GM18867 (cell line): ENCODE measurements around the gene AREL1.

Source experiments
- ATAC-seq: cut with Tn5 transposase; IDR thresholded peaks from one replicate; pipeline ENCODE4 v1.9.1; 2021; ENCODE audit warnings: mild to moderate bottlenecking, moderate library complexity; ENCODE audit not compliant: unreplicated experiment

The AREL1 gene

GRCh38 chr14:74638966-74639365 lies 73.9 kb downstream of the AREL1 start:
- ATAC-seq = no peak

GRCh38 chr14:74638066-74638465 lies 74.8 kb downstream of the AREL1 start:
- ATAC-seq = no peak

- ATAC-seq = no peak
Measured at GRCh38 chr14:74637178-74637550, 75.7 kb downstream of the AREL1 start.

GRCh38 chr14:74636424-74637177 lies 76.3 kb downstream of the AREL1 start:
- no peak for ATAC-seq

GRCh38 chr14:74635847-74636246 lies 77.0 kb downstream of the AREL1 start:
- ATAC-seq = no peak

- no peak for ATAC-seq
Measured at GRCh38 chr14:74634964-74635363, 77.9 kb downstream of the AREL1 start.

- no peak for ATAC-seq
Measured at GRCh38 chr14:74634481-74634880, 78.4 kb downstream of the AREL1 start.

- no peak for ATAC-seq
Measured at GRCh38 chr14:74630881-74631690, 81.8 kb downstream of the AREL1 start.

GRCh38 chr14:74628418-74628817 lies 84.5 kb downstream of the AREL1 start:
- ATAC-seq = no peak

- ATAC-seq = no peak
Measured at GRCh38 chr14:74627076-74627475, 85.8 kb downstream of the AREL1 start.

GRCh38 chr14:74622257-74622656 lies 90.6 kb downstream of the AREL1 start:
- ATAC-seq = no peak

- ATAC-seq = no peak
Measured at GRCh38 chr14:74621556-74621955, 91.3 kb downstream of the AREL1 start.

GRCh38 chr14:74620923-74621322 lies 92.0 kb downstream of the AREL1 start:
- no peak for ATAC-seq

- no peak for ATAC-seq
Measured at GRCh38 chr14:74620497-74620921, 92.4 kb downstream of the AREL1 start.

GRCh38 chr14:74619672-74620131 lies 93.2 kb downstream of the AREL1 start:
- no peak for ATAC-seq

- peak; percentile 55 for ATAC-seq
Measured at GRCh38 chr14:74618078-74618952, 94.6 kb downstream of the AREL1 start.

GRCh38 chr14:74616996-74617700 lies 95.7 kb downstream of the AREL1 start:
- ATAC-seq = no peak

- ATAC-seq = no peak
Measured at GRCh38 chr14:74616507-74616906, 96.4 kb downstream of the AREL1 start.

GRCh38 chr14:74615735-74616134 lies 97.1 kb downstream of the AREL1 start:
- ATAC-seq = no peak
